ENCODE results near the gene SPSB1.
A peak's percentile ranks its signal among the peaks of the same experiment; 100 is the strongest.

Gene SPSB1

DNA sequence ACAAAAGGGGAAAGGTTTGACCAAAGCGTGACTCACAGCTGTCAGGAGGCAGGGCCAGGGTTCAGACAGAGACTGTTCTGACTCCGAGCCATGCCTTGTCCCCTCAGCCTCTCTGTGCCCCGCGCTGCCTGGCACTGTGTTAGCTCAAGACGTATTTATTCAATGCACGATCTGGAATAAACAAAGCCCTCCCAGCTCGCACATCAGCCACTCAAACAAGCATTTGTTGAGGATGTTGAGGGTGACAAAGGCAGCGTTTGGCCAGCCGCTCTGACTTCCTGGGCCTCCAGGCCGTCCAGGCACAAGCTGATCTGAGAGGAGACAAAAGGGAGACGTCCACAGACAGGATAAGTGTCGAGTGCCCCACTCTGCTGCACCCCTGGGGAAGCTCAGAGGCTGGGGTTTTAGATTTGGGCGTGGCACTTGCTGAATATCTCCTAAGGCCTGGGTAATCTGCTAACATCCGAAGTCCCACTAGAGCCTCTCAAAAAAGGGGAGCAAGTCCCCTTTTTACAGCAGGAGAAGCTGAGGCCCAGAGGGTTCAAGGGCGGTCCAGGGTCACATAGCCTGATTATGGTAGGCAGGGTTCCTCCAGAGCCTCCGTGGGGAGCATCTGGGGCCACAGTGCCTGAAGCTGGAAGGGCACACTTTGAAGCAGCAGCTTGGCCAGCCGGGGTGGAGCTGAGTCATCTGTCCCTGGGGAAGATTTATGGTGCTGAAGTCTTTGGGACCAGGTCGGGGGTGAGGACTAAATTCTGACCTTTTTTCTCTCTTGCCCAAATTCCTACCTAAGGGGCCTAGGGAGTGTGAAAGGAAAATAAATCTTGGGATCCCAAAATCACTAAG, 95.9 kb downstream of the SPSB1 start:
- DNase-seq (ENCODE audit: low spot score) (peak; percentile 80), FAIRE-seq (no peak)

DNA sequence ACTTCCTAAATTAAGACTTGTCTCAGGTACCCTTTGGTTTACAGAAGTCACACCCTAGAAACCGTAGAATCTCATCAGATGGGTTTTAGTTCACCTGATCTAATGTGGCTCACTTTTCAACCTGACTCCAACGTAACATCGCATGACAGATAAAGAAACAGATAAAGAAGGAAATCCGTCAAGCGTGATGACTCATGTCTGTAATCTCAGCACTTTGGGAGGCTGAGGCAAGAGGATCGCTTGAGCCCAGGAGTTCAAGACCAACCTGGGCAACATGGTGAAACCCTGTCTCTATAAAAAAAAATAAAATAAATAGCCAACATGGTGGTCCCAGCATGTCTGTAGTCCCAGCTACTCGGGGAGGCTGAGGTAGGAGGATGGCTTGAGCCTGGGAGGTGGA, 97.3 kb downstream of the SPSB1 start:
- FAIRE-seq (no peak), DNase-seq (ENCODE audit: low spot score) (no peak)

DNA sequence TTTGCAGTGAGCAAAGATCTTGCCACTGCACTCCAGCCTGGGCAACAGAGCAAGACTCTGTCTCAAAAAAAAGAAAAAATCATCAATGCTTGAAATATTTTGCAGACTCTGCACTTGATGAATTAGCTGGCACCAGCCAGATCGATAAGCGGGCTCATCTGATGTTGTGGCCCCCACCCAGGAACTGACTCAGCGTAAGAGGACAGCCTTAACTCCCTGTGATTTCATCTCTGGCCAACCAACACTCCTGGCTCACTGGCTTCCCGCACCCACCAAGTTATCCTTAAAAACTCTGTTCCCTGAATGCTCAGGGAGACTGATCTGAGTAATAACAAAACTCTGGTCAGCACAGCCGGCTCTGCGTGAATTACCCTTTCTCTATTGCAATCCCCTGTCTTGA, 98.9 kb downstream of the SPSB1 start:
- FAIRE-seq, result no peak

DNA sequence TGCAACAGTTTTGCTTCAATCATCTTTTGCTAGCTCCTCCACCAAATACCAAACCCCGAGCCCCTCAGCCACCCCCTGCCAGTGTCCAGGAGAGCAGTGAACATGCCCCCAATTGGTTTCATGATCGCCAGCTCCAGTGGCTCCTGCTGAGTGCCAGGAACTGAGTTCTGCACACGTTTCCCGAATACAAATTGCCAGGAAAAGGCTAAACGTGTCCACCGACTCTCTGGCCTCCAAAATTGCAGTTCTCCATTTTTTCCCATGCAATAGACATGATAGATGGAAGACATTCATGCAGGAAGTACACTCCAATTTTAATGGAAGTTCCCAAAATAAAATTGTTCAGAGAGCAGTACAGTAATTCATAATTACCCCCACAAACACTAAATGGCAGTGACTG, 101.3 kb downstream of the SPSB1 start:
- FAIRE-seq, result no peak
- no peak for DNase-seq (ENCODE audit: low spot score)

More for the DNA sequence above, 98.9 kb downstream of the SPSB1 start:
- no peak for DNase-seq (ENCODE audit: low spot score)

DNA sequence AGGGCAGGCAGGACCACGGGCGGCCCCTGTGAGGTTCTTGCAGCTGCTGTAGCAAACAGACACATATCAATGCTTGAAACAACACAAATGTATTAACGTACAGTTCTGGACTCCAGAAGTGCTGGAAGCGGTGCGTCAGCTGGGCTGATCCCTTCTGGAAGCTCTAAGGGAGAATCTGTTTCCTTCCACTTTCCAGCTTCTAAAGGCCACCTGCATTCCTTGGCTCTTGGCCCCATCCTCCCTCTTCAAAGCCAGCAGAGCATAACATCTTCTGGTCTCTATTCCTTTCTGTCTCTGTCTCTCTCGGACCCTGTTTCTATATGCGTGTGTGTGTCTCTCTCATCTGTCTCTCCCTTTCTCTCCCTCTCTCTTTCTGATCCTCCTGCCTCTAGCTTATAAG, 102.3 kb downstream of the SPSB1 start:
- DNase-seq (ENCODE audit: low spot score), result no peak
- no peak for FAIRE-seq

DNA sequence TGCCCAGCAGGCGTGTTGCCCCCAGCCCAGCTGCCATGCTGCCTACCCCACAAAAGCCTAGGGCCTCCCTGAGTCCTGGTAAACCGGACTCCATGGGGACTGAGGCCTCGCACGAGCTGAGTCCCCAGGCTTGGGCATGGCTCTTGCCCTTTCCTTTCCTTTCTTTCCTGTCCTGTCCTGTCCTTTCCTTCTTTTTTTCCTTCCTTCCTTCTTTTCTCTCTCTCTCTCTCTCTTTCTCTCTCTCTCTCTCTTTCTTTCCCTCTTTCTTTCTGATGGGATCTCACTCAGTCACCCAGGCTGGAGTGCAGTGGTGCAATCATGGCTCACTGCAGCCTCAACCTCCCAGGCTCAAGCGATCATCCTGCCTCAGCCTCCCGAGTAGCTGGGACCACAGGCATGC, 104.4 kb downstream of the SPSB1 start:
- no peak for FAIRE-seq

DNA sequence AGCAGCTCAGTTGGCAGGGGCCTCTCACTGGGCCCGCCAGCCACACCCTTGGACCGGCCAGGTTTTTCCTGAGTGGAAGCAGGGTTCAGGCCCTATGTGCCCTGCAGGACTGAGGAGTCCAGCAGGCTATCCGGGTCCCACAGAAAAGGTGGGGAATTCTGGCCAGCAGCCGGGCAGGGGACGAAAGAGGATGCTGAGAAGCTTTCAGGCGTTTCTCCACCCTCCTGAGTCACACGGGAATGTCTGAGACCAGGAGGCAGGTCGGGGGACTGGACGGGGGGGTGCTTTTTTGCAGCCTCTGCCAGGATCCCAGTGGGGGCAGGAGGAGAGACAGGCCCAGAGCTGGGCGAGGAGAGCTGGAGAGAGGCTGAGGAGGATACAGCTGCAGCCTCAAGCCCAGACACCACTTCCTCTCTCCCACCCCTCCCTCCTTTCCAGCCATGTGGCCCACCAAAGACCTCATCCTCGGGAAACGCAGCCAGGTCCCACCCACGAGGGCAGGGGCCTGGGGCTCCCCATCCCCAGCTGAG, 105.4 kb downstream of the SPSB1 start:
- FAIRE-seq, result peak; percentile 46
- peak; percentile 86 for DNase-seq (ENCODE audit: low spot score)

More for the DNA sequence above, 104.4 kb downstream of the SPSB1 start:
- DNase-seq (ENCODE audit: low spot score), result no peak

DNA sequence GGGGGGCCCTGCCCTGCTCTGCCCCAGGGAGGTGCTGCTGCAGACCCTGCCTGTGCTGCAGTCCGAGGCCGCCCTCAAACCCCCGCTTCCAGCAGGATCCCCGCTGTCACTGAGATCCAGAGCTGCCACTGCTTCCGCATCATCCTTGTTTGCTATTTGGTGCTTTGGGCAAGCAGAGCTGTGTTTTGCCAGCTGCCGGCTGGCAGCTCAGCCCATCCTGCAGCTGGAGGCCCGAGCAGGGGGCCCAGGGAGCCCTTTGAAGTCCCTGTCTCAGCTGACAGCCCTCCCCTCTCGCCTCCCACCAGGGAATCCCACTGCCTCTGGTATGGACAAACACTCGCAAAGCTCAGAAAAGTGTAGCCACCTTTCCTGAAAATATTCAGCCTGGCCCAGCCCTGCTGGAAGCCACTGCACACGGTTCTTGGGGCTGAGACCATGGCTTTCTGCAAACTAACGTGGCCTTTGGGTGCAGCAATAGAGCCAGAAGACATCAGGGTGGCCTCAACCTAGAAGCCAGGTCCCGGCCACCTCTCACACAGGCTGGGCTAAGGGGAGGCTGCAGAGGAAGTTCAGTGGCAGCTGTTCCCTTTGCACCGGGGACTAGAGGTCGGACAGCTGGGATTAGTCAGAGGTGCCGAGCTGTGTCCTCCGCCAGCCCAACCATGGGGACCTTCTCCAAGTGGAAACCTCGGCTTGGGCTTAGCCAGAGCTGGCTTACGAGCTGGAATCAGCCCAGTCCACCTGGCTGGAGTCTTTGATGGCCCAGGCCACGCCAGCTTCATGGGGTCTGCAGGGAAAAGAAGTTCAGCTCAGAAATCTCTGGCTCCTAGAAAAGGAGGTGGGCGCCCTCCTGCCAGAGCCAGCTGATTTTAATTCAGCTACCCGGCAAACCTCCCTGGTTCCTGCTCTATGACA, 107.1 kb downstream of the SPSB1 start:
- DNase-seq (ENCODE audit: low spot score) (peak; percentile 37), FAIRE-seq (peak; percentile 46)

DNA sequence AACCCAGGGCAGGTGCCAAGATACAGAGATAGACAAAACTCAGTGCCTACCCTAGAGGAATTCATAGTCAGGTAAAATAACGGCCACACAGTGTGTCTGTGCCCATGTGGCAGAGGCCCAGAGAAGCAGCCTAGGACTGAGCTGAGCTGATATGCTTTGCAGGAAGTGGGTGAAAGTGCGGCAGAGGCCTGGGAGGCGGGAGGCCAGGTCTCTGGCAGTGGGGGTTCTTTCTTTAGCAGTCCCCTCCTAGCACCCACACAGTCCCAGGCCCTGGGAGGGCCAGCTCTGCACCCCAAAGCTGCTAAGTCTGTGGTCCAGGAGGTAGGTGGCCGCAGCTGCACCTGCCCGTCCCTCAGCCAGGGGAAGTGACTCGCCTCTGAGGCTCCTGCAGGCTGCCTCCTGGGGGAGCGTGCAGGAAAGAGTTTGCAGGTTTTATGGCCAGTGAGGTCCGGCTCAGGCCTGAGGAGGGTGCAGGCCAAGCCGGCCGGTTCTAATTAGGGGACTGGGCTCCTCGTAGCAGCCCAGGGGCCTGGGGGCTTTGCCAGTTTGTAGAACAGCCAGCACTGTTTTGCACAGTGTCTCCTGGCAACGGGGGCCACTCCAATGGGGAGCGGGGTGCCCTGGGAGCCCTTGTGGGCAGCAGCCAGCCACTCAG, 107.9 kb downstream of the SPSB1 start:
- FAIRE-seq (no peak), DNase-seq (ENCODE audit: low spot score) (peak; percentile 56)

DNA sequence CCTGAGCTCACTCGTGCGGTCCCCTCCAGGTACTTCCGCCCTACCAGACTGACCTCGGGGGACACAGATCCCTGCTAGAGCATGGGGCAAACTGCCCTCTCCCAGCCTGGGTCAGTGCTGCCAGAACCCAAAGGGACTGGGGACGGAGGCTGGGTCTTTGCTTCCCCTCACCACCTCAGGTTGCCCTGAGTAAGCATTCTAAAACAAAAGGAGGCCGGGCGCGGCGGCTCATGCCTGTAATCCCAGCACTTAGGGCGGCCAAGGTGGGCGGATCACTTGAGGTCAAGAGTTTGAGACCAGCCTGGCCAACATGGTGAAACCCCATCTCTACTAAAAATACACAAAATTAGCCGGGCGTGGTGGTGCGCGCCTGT, 108.4 kb downstream of the SPSB1 start:
- DNase-seq (ENCODE audit: low spot score), result no peak

DNA sequence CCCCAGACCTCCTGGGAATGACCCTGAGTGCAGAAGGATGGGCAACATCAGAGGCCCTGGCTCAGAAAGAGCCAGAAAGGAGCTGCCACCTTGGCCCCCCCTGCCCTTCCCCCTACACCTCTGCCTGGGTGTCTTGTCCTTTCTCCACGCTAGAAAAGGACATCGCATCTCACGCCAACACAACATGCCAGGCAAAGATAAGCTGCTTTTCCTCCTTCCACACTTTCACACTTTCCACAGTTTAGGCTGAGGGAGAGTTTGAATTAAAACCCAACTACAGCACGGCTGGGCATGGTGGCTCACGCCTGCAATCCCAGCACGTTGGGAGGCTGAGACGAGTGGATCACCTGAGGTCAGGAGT, 109.5 kb downstream of the SPSB1 start:
- DNase-seq (ENCODE audit: low spot score) (no peak), FAIRE-seq (no peak)

More for the DNA sequence above, 108.4 kb downstream of the SPSB1 start:
- peak; percentile 37 for FAIRE-seq

DNA sequence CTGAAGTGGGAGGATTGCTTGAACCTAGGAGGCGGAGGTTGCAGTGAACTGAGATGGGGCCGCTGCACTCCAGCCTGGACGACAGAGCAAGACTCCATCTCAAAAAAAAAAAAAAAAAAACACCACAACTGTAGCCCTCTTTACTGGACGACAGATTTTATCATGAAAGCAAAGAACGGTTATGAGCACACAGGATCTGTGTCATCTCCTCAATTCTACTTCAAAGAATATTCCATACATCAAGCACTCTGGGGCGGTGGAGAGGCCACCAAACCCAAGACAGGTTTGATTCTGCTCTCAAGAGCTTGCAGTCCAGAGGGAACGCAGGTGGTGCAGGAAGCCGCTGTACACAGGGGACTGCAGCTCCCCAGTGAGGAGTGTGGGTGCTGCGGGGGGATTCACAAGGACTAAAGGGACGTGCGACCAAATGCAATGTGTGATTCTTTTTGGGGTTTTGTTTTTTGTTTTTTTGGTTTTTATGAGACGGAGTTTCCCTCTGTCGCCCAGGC, 110.1 kb downstream of the SPSB1 start:
- DNase-seq (ENCODE audit: low spot score) (no peak), FAIRE-seq (no peak)

DNA sequence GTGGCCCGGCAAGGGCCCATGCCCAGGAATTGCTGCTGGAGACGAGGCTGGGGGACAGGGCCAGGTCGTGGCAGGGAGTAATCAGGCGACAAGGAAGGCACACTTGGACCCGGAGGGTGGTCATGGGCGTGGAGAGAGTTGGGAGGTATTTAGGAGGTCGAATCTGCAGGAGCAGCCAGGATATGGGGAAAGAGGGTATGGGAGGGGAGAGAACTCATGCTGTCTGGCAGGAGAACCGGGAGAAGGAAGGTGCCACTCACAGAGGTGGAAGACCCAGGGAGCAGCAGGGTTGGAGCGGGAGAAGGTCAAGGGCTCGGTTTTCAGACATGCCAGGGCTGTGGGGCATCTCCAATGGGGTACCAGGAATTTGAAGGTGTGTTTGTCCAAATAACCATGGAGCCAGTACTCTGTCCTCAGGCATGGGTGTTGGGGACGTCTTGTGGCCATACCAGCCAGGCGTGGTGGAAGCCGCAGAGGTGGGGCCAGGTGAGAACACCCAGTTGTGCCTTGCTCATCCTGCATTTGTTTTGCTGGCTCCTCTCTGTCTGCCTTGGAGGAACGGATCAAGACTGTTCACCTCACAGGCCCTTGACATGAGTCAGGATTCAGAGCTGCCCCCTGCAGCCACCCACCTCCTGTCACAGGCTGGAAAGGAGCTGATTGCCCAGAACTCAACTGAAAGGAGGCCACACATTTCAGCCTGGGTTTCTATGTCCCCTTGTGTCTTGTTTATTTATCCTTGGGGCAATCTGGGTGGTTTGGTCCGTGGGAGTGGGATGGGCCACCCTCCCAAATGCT, 111.6 kb downstream of the SPSB1 start:
- no peak for FAIRE-seq
- no peak for DNase-seq (ENCODE audit: low spot score)

DNA sequence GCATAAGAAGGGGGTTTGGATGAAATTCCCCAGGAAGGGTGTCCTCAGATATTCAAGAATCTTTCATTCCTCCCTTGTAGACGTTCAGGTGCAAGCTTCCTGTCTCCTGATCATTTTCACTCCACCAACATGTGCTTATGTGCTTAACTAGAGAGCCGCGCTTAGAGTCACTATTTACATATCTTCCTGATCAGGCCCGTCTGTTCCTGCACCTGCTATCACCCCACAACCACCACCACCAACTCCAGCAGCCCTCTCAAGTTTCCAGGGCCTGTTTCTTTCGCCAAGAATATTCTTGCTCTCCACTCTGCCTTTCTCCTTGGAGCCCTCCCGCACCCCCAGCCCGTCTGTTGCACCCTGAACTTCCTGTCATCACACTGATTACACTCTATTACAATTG, 113.4 kb downstream of the SPSB1 start:
- DNase-seq (ENCODE audit: low spot score), result no peak
- FAIRE-seq, result no peak

DNA sequence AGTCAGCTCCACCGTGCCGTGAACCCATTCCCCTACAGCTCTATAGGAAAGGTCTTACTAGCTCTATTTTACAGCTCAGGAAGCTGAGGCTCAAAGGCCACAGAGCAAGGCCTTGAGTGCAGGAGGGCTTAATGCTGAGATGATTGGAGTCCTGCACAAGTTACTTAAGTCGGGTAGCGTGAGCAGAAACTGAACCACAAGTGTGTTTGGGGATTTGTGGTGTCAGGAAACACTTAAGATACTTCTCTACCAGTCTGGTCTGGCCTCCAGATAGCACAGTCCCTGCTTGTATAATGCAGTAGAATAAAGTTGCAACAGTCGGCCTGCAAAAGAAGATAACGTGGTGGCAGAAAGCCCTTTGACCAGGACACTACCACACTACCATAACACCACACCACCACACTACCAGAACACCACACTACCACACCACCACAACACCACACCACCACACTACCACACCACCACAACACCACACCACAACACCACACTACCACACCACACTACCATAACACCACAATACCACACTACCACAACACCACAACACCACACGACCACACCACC, 118.1 kb downstream of the SPSB1 start:
- FAIRE-seq, result peak; percentile 100
- DNase-seq (ENCODE audit: low spot score), result no peak

DNA sequence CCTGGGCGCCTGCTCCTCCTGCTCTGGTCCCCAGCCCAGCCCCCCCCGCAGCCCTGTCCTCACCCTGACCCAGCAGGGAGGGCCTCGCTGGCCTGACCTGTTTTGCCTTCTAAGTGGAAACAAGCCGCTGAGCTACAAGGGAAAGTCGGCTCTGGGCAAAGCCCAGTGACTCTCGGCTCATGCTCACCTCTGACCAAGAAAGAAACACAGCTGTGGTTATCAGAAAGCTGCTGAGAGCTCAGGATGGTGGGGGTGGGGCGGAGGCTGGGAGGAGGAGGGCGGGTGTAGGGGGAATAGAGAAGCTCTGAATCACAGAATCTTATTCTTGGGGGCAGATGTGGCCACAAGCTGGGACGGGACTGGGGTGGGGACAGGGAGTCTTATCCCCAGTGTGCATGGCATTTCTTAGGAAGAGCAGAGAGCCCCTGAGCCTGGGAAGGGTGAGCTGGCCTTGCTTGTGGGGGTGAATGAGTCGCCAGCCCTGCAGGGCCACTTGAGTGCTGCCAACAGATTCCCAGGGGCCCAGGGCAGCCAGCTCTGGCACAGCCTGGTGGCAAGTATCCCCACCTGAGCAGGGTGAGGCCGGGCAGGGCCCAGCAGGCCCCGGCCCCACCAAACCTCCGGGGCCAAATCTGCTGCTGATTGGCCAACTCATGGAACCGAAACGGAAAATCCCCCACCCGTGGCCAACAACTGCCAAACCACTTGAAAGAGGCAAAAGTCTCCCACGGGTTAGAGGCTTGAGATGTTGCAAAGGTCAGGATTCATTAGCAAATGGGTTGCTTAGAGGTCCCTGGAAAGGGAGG, 120.6 kb downstream of the SPSB1 start:
- DNase-seq (ENCODE audit: low spot score), result peak; percentile 91
- FAIRE-seq, result peak; percentile 13

DNA sequence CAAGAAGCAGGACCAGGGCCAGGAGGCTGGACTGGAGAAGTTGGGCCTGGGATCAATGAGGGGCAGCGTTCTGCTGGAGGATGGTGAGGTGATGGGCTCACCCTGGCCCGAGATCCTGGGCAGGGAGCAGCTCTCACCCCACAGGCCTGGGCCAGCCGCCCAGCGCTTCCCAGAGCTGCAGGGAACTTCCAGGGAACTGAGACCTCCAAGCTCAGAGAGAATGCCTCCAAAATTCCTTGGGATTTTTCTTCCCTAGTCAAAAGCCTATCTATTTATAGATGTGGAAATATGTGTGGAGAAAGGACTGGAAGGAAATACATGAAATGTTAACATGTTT, 121.2 kb downstream of the SPSB1 start:
- no peak for FAIRE-seq

DNA sequence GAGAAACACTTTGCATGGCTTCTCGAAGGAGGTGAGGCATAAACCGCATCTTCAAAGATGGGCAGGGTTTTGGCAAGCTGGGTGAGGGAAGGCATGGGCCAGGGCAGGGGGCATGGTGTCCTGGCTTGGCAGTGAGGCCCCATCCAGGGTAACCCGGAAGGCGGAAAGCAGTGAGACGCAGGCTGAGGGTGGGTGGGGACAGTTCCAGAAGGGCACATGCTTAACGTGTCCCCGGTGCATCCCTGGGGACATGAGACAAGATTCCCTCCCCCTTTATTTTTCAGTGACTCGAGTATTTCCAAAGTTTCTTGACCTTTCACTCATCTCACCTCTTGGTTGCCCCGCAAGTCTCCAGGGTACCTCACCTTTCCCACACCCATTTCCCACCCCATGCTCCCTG, 123.8 kb downstream of the SPSB1 start:
- DNase-seq (ENCODE audit: low spot score) (no peak), FAIRE-seq (no peak)

More for the DNA sequence above, 121.2 kb downstream of the SPSB1 start:
- DNase-seq (ENCODE audit: low spot score), result peak; percentile 33

DNA sequence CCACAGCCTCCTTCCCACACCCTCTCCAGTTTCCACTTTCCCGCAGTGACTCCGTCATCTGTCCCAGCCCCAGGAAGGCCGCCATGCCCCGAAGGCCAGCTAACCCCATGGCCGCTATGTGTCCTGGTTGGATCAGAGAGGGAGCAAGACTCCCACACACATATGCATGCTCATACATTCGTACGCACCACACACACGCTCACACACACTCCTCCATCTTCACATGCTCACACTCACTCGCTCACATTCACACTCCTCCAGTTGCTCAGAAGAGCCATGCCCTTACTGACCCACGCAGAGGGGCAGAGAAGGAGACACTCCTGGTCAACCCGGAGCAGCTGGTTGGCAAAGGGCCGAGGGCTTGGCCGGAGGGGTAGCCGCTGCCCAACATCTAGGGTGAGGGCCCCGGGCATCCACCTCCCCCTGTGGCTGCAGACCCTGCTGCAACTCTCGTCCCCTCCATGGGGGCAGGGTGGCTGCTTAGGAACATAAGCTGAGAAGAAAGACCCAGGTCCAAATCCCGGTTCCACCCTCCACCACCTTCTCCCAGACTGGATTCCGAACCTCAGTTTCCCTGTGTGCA, 124.3 kb downstream of the SPSB1 start:
- FAIRE-seq (no peak), DNase-seq (ENCODE audit: low spot score) (no peak)

Measured in urothelium cell line (cell line).